GM12878 (cell line): ENCODE data around the gene COPZ2. TPM values are rescaled to one million over a fixed set of nuclear protein-coding genes. Genes with fewer than 3 reads are reported as not detected.

Experiments used
- ATAC-seq: fragments of 200-7000 bp; cut with Tn5 transposase; 3 replicates; pipeline ENCODE4 v1.9.1; 2020; ENCODE audit warnings: mild to moderate bottlenecking, moderate library complexity
- BruUV-seq: library from RNA; stranded (reverse); fragments of 400-500 nt; replicated peaks from 2 replicates; lab custom pipeline; 2021; lab: Mats Ljungman, UMichigan
- CTCF ChIA-PET: fragments of 300-600 bp; sonication (Branson Sonifier 250); formaldehyde crosslinking; extraction: SDS; loops from one replicate; lab custom pipeline; 2021; ENCODE audit warnings: inconsistent platforms; lab: Yijun Ruan, JAX
- POLR2A ChIA-PET: fragments of 350-600 bp; formaldehyde crosslinking; extraction: SDS; loops from one replicate; lab custom pipeline; 2021; ENCODE audit warnings: inconsistent platforms; lab: Charles Lee
- RAD21 ChIA-PET: fragments of 300-600 bp; sonication (Branson Sonifier 250); formaldehyde crosslinking; loops from one replicate; lab custom pipeline; 2023; ENCODE audit warnings: antibody characterized with exemption; ENCODE audit not compliant: unreplicated experiment; lab: Charles Lee
- SMC1A ChIA-PET: fragments of 300-600 bp; sonication (Branson Sonifier 250); formaldehyde crosslinking; loops from one replicate; lab custom pipeline; 2023; ENCODE audit not compliant: unreplicated experiment, uncharacterized antibody; lab: Charles Lee
- DNase-seq: peaks from one replicate; pipeline ENCODE4 v3.0.0-alpha.2; 2011; ENCODE audit warnings: low read depth, low spot score
- FAIRE-seq: peaks from 3 replicates; lab custom pipeline; 2011; peaks lifted over from hg19 to GRCh38; lab: Jason Lieb, UNC
- H2AFZ ChIP-seq: 2 replicates; pipeline ENCODE4 v1.6.0; 2011; ENCODE audit warnings: low read depth, low read length, control low read depth; ENCODE audit not compliant: control insufficient read depth
- H3K27ac ChIP-seq: 2 replicates; pipeline ENCODE4 v1.5.1; 2011; ENCODE audit warnings: control low read depth; ENCODE audit not compliant: control insufficient read depth, insufficient read depth
- H3K27me3 ChIP-seq, 2 experiments: replicated peaks in 1 of 2; 2 replicates each; pipeline versions ENCODE4 v1.6.0 to v1.6.1; 2011; ENCODE audit warnings: low read length in 1 of 2; ENCODE audit not compliant: control insufficient read depth in 2 of 2, insufficient read depth in 2 of 2
- H3K36me3 ChIP-seq, 2 experiments: 2 replicates each; pipeline ENCODE4 v1.5.1; 2011; ENCODE audit warnings: low read length in 1 of 2; ENCODE audit not compliant: control insufficient read depth in 2 of 2, insufficient read depth in 2 of 2
- H3K4me1 ChIP-seq: 2 replicates; pipeline ENCODE4 v1.6.1; 2011; ENCODE audit warnings: mild to moderate bottlenecking, low read length, moderate library complexity, mixed read lengths; ENCODE audit not compliant: control insufficient read depth, insufficient read depth
- H3K4me2 ChIP-seq: 2 replicates; pipeline ENCODE4 v1.6.0; 2011; ENCODE audit warnings: control low read depth; ENCODE audit not compliant: control insufficient read depth, insufficient read depth
- H3K4me3 ChIP-seq: fragments of 200-600 bp; sonication (generic); 2 replicates; pipeline ENCODE4 v1.5.1; 2016
- H3K79me2 ChIP-seq: 2 replicates; pipeline ENCODE4 v1.6.0; 2011; ENCODE audit warnings: low read length; ENCODE audit not compliant: control insufficient read depth, insufficient read depth
- H3K9ac ChIP-seq: 2 replicates; pipeline ENCODE4 v1.8.0; 2011; ENCODE audit warnings: low read length, control low read depth, mixed read lengths; ENCODE audit not compliant: control insufficient read depth, insufficient read depth
- H3K9me3 ChIP-seq: replicated peaks from 3 replicates; pipeline ENCODE4 v1.5.1; 2011; ENCODE audit warnings: mild to moderate bottlenecking, low read length; ENCODE audit not compliant: control insufficient read depth, insufficient read depth
- H4K20me1 ChIP-seq: 2 replicates; pipeline ENCODE4 v1.6.0; 2011; ENCODE audit not compliant: control insufficient read depth, insufficient read depth
- BCL11A ChIP-seq: IDR thresholded peaks from 2 replicates; pipeline ENCODE4 v1.6.1; 2011; ENCODE audit warnings: low read depth, low read length
- EGR1 ChIP-seq, 2 experiments: IDR thresholded peaks; 1 replicate in 1 of 2; 2 replicates in 1 of 2; pipeline ENCODE4 v1.6.1; 2011 to 2012; ENCODE audit warnings: low read depth in 2 of 2, low read length in 2 of 2, borderline replicate concordance in 1 of 2, mild to moderate bottlenecking in 1 of 2, moderate library complexity in 1 of 2
- EP300 ChIP-seq, 2 experiments: fragments of 150-350 bp in 1 of 2; IDR thresholded peaks; 2 replicates each; pipeline ENCODE4 v1.6.1; 2011 to 2012; ENCODE audit warnings: low read depth in 2 of 2, low read length in 2 of 2, borderline replicate concordance in 1 of 2, improper control_type of control experiment in 1 of 2, inconsistent platforms in 1 of 2; ENCODE audit not compliant: control insufficient read depth in 1 of 2
- FOXK2 ChIP-seq: fragments of 450-650 bp; IDR thresholded peaks from 2 replicates; pipeline ENCODE4 v1.6.1; 2017; ENCODE audit warnings: mild to moderate bottlenecking, moderate library complexity
- GABPA ChIP-seq: IDR thresholded peaks from 2 replicates; pipeline ENCODE4 v1.6.1; 2014; ENCODE audit warnings: antibody characterized with exemption, low read depth, mild to moderate bottlenecking, inconsistent platforms
- MEF2A ChIP-seq: IDR thresholded peaks from 2 replicates; pipeline ENCODE4 v1.6.1; 2011; ENCODE audit warnings: low read depth, mild to moderate bottlenecking, low read length, moderate library complexity; ENCODE audit not compliant: insufficient read depth
- MYB ChIP-seq: fragments of 150-350 bp; IDR thresholded peaks from 2 replicates; pipeline ENCODE4 v1.6.1; 2014; ENCODE audit warnings: mild to moderate bottlenecking, low read depth, low read length, borderline replicate concordance
- RAD21 ChIP-seq: IDR thresholded peaks from 2 replicates; pipeline ENCODE4 v1.6.1; 2011; ENCODE audit warnings: mild to moderate bottlenecking, low read depth, low read length, moderate library complexity; ENCODE audit not compliant: insufficient read depth
- SMAD5 ChIP-seq: IDR thresholded peaks from 2 replicates; pipeline ENCODE4 v1.6.1; 2016; ENCODE audit warnings: antibody characterized with exemption, low read depth
- WRNIP1 ChIP-seq: IDR thresholded peaks from 2 replicates; pipeline ENCODE4 v1.6.1; 2011; ENCODE audit warnings: low read depth, low read length, improper control_type of control experiment, borderline replicate concordance
- WGBS: methylation state at CpG from one replicate; pipeline ENCODE4 v1.1.6; 2016; ENCODE audit warnings: low lambda C conversion rate; ENCODE audit not compliant: insufficient replicate concordance, insufficient coverage; ENCODE audit errors: missing lambda C conversion rate; 5-methylcytosine and 5-hydroxymethylcytosine counted together
- in situ Hi-C: fragments of 300-500 bp; cut with MboI; formaldehyde crosslinking; loops from 9 replicates; pipeline ENCODE4 v1.14.3; 2018; ENCODE audit warnings: mixed read lengths
- intact Hi-C: fragments of 100-400 bp; cut with micrococcal nuclease; formaldehyde crosslinking; loops from one replicate; pipeline ENCODE4 v1.14.2; 2022; ENCODE audit not compliant: unreplicated experiment
- polyA plus RNA-seq, 11 experiments: library from polyadenylated mRNA; depleted of rRNA in 4 of 11; unstranded in 6 of 11; stranded (reverse) in 5 of 11; fragments of >200 nt; fragmentation: Nextera tagmentation in 4 of 11; fragmentation: Illumina TruSeq in 1 of 11; extraction: Ambion mirVana in 4 of 11; extraction: Trizol in 1 of 11; gene quantifications; 1 replicate in 1 of 11; 2 replicates in 10 of 11; pipeline versions ENCODE4 v1.2.1 to v1.2.3, GENCODE V29; 2011 to 2016; ENCODE audit warnings: inconsistent platforms in 2 of 11, missing spikeins in 2 of 11, low read depth in 1 of 11
- total RNA-seq, 4 experiments: library from RNA; depleted of rRNA in 3 of 4; stranded (reverse); fragments of >200 nt in 3 of 4; fragmentation: Illumina TruSeq in 1 of 4; extraction: Trizol in 1 of 4; gene quantifications; 2 replicates each; pipeline versions ENCODE4 v1.2.1 to v1.2.3, GENCODE V29; 2013 to 2021
- TF ChIP-seq, protein P1 (sequence below): fragments of 450-650 bp; IDR thresholded peaks from 2 replicates; pipeline ENCODE4 v1.6.1; 2017; ENCODE audit warnings: mild to moderate bottlenecking, moderate library complexity
- TF ChIP-seq, protein P2 (sequence below): IDR thresholded peaks from 2 replicates; pipeline ENCODE4 v1.6.1; 2012; ENCODE audit warnings: low read depth, low read length, improper control_type of control experiment
- TF ChIP-seq, protein P3 (sequence below): fragments of 450-650 bp; IDR thresholded peaks from 2 replicates; pipeline ENCODE4 v1.6.1; 2014; ENCODE audit warnings: mild to moderate bottlenecking
- TF ChIP-seq, protein P4 (sequence below): fragments of 450-650 bp; formaldehyde crosslinking; IDR thresholded peaks from 2 replicates; pipeline ENCODE4 v1.5.0; 2022; ENCODE audit warnings: mild to moderate bottlenecking, missing genetic modification characterization

The COPZ2 gene
- total and polyA plus RNA-seq, 10 of the 15 experiments (the other 5 are each of a cell fraction or from before 2014, with no cell fraction given): 0.20 to 4.3 (median 2.6) TPM

DNA sequence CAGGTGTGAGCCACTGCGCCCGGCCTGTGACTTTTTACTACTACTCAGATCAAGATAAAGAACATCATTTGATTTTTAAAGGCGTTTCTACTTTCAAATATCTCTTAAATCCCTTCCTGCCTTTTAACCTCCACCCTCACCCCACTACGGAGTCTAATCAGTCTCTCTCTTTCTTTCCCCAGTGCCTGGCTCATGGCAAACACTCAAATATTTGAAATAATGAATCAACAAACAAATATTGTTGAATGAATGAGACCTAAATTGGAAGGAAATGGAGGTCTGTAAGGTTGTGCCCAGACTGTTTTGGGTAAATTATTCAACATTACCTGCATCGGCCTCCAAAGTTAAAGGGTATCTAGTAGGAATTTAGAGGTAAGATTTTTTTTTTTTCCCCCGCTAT is 14.7 kb downstream of the COPZ2 start:
- Histone ChIP-seq H3K36me3 (no peaks in the 10 kb centered on the region), H4K20me1 (peaks cover 5% of the 10 kb centered on the region; the same call in 1 of the 2 replicates), H3K9ac (no peak overlapping the region), H3K9me3 (no peaks in the 10 kb centered on the region), H3K79me2 (no peaks in the 10 kb centered on the region), H2AFZ (no peak overlapping the region), H3K4me2 (no peak overlapping the region), H3K4me1 (peaks cover 34% of the 10 kb centered on the region), H3K27me3 (no peaks in the 10 kb centered on the region; a peak in 2 of 4 replicates), H3K27ac (no peak overlapping the region), H3K4me3 (no peak overlapping the region)
- DNase-seq (no peak), ATAC-seq (no peak), FAIRE-seq (no peak)
- in situ Hi-C loops: no loop called here
- intact Hi-C loops: no loop called here
- BruUV-seq: no TSS peak
- ChIA-PET RAD21 (no interaction called here), POLR2A (no interaction called here), CTCF (interaction anchor here (0.6 to 14.1 kb wide), 3 partner anchors 44 to 91 kb away, joined by 3 to 454 read pairs (median 419); partner anchors contain the start of genes PNPO and PRR15L), SMC1A (interaction anchor here (9.6 kb wide), 1 partner anchor 73 kb away, joined by 158 read pairs; no protein-coding TSS in a partner anchor)
- 58% methylated on average over 6 of the region's 6 CpGs for WGBS
- no peak for TF ChIP-seq EP300 (IDR thresholded peaks at IDR 0.05; ENCODE audit: borderline replicate concordance in 1 of 2, control insufficient read depth in 1 of 2, low read depth in 2 of 2, low read length in 2 of 2)
- no peak for TF ChIP-seq SMAD5
- TF ChIP-seq, protein P1, sequence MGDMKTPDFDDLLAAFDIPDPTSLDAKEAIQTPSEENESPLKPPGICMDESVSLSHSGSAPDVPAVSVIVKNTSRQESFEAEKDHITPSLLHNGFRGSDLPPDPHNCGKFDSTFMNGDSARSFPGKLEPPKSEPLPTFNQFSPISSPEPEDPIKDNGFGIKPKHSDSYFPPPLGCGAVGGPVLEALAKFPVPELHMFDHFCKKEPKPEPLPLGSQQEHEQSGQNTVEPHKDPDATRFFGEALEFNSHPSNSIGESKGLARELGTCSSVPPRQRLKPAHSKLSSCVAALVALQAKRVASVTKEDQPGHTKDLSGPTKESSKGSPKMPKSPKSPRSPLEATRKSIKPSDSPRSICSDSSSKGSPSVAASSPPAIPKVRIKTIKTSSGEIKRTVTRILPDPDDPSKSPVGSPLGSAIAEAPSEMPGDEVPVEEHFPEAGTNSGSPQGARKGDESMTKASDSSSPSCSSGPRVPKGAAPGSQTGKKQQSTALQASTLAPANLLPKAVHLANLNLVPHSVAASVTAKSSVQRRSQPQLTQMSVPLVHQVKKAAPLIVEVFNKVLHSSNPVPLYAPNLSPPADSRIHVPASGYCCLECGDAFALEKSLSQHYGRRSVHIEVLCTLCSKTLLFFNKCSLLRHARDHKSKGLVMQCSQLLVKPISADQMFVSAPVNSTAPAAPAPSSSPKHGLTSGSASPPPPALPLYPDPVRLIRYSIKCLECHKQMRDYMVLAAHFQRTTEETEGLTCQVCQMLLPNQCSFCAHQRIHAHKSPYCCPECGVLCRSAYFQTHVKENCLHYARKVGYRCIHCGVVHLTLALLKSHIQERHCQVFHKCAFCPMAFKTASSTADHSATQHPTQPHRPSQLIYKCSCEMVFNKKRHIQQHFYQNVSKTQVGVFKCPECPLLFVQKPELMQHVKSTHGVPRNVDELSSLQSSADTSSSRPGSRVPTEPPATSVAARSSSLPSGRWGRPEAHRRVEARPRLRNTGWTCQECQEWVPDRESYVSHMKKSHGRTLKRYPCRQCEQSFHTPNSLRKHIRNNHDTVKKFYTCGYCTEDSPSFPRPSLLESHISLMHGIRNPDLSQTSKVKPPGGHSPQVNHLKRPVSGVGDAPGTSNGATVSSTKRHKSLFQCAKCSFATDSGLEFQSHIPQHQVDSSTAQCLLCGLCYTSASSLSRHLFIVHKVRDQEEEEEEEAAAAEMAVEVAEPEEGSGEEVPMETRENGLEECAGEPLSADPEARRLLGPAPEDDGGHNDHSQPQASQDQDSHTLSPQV: no peak
- TF ChIP-seq, protein P2, sequence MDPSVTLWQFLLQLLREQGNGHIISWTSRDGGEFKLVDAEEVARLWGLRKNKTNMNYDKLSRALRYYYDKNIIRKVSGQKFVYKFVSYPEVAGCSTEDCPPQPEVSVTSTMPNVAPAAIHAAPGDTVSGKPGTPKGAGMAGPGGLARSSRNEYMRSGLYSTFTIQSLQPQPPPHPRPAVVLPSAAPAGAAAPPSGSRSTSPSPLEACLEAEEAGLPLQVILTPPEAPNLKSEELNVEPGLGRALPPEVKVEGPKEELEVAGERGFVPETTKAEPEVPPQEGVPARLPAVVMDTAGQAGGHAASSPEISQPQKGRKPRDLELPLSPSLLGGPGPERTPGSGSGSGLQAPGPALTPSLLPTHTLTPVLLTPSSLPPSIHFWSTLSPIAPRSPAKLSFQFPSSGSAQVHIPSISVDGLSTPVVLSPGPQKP: no peak
- no peak for TF ChIP-seq MEF2A
- TF ChIP-seq FOXK2: no peak
- TF ChIP-seq GABPA: no peak
- no peak for TF ChIP-seq EGR1 (IDR thresholded peaks at IDR 0.05; ENCODE audit: borderline replicate concordance in 1 of 2, low read depth in 2 of 2, low read length in 2 of 2)
- TF ChIP-seq, protein P3, sequence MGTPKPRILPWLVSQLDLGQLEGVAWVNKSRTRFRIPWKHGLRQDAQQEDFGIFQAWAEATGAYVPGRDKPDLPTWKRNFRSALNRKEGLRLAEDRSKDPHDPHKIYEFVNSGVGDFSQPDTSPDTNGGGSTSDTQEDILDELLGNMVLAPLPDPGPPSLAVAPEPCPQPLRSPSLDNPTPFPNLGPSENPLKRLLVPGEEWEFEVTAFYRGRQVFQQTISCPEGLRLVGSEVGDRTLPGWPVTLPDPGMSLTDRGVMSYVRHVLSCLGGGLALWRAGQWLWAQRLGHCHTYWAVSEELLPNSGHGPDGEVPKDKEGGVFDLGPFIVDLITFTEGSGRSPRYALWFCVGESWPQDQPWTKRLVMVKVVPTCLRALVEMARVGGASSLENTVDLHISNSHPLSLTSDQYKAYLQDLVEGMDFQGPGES: no peak
- TF ChIP-seq, protein P4, sequence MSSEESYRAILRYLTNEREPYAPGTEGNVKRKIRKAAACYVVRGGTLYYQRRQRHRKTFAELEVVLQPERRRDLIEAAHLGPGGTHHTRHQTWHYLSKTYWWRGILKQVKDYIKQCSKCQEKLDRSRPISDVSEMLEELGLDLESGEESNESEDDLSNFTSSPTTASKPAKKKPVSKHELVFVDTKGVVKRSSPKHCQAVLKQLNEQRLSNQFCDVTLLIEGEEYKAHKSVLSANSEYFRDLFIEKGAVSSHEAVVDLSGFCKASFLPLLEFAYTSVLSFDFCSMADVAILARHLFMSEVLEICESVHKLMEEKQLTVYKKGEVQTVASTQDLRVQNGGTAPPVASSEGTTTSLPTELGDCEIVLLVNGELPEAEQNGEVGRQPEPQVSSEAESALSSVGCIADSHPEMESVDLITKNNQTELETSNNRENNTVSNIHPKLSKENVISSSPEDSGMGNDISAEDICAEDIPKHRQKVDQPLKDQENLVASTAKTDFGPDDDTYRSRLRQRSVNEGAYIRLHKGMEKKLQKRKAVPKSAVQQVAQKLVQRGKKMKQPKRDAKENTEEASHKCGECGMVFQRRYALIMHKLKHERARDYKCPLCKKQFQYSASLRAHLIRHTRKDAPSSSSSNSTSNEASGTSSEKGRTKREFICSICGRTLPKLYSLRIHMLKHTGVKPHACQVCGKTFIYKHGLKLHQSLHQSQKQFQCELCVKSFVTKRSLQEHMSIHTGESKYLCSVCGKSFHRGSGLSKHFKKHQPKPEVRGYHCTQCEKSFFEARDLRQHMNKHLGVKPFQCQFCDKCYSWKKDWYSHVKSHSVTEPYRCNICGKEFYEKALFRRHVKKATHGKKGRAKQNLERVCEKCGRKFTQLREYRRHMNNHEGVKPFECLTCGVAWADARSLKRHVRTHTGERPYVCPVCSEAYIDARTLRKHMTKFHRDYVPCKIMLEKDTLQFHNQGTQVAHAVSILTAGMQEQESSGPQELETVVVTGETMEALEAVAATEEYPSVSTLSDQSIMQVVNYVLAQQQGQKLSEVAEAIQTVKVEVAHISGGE (CRISPR knock-in tag): no peak
- TF ChIP-seq WRNIP1: no peak
- no peak for TF ChIP-seq RAD21
- TF ChIP-seq MYB: no peak
- TF ChIP-seq BCL11A: no peak
